ENCODE results near the gene DIP2C.

The DIP2C gene

GRCh38 chr10:609262-609658 is 80.2 kb downstream of the DIP2C start:
- TF ChIP-seq CTCF (IDR thresholded peaks at IDR 0.05) = no peak

GRCh38 chr10:608331-609261 is 80.9 kb downstream of the DIP2C start:
- no peak for TF ChIP-seq CTCF (IDR thresholded peaks at IDR 0.05)

- TF ChIP-seq CTCF (IDR thresholded peaks at IDR 0.05) = no peak
Measured at GRCh38 chr10:607545-608185, 81.8 kb downstream of the DIP2C start.

DNA sequence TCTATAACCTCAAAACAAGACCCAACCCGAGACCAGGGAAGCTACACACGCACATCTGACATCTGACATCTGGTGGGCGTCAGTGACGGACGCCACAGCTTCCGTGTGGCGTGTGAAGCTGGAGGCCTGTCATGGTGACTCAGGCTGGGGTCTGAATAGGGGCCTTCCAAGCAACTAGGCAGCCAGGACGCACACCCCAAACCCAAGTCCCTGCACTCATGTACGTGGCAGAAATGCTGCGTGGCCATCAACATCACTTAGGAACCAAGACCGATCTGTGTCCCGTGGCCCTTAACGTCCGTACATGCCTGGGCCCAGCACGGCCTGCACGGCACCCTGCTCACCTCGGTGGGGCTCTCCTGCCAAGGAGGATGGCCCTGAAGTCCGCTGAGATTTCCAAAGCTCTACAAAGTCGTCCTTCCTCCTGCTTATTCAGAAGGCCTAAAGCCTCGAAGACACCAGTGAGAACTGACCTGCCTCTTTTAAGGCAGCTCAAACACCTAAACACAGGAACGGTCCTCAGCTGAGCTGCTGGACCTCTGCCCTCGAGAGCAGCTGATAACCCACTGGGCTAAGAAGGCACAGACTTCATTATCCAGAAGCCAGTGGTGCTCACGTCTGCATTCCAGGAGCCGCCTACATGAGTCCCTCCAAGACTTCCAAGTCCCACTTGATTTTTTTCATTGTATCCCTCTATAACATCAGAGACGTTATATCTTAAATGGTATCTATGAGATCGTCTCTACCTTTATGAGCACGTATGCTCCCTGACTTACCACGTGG is 82.5 kb downstream of the DIP2C start:
- TF ChIP-seq CTCF (IDR thresholded peaks at IDR 0.05) = no peak

- no peak for TF ChIP-seq CTCF (IDR thresholded peaks at IDR 0.05)
Measured at GRCh38 chr10:605632-606325, 83.7 kb downstream of the DIP2C start.

DNA sequence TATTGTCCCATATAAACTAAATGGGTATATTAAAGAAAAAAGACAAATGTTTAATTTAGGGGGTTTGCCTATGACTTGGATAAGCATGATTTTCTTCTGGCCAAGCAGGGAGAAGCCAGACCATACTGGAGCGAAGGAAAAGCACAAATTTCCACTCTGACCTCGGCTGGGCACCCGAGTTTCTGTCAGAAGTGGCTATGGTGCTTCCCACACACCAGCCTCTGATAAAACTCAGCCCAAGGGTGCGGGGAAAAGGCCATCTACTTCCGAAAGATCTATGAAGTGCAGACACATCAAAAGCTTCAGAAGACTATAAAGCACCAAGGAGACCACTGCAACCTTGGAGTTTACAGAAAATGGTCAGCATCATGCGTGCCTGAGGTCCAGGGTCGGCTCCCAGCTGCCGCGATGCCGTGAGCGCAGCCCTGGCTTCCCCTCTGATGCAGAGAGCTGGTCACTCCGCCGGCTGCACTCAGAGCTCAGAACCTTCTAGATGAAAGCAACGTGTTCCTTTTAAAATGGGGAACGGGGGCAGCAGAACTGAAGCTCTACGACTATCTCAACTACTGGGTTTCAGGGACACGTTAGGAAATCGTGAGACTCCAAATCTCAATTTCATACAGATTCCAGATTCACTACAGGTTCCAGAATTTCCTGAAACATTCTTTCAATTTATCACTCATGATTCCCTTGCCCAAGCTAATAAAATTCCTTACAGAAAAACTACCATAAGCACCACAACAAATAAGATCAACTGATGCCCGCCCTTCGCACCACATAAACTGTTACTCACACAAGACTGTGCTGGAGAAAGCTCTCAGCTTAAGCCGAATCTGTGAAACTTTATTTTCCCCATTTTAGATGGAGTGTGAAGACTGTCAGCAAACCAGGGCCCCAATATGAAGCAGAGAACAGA is 84.5 kb downstream of the DIP2C start:
- TF ChIP-seq CTCF (IDR thresholded peaks at IDR 0.05) = no peak

Measured in LNCAP (cell line).